ENCODE data around the gene SCP2. TPM values are rescaled to one million over a fixed set of nuclear protein-coding genes. Genes with fewer than 3 reads are reported as not detected.
A peak's percentile ranks its signal among the peaks of the same experiment; 100 is the strongest.

The SCP2 gene
- total RNA-seq, 2 donors from 2014 or later = 69.3 to 99.4 TPM

GRCh38 chr1:53044926-53045325, 117.8 kb downstream of the SCP2 start:
- peaks cover 6% of the 10 kb centered on the region for H3K4me1 ChIP-seq (ENCODE audit: control insufficient read depth, insufficient read depth, low read length)
- Mint-ChIP-seq H3K27me3 (ENCODE audit: insufficient read depth) (no peaks in the 10 kb centered on the region), H3K4me1 (peaks cover 7% of the 10 kb centered on the region), H3K36me3 (ENCODE audit: low read depth) (peaks cover 7% of the 10 kb centered on the region), H3K9me3 (no peaks in the 10 kb centered on the region), H3K4me3 (no peak overlapping the region), H3K27ac (no peak overlapping the region)
- 87 to 98% methylated on average over 3 to 5 of the region's 5 CpGs for WGBS, 2 experiments (ENCODE audit: insufficient coverage in 1 of 2, insufficient read length in 1 of 2)
- H3K9me3 ChIP-seq (ENCODE audit: control insufficient read depth, low read length) = no peaks in the 10 kb centered on the region
- no peak for TF ChIP-seq CTCF (conservative IDR thresholded peaks at IDR 0.05)
- no peak overlapping the region for H3K4me3 ChIP-seq (ENCODE audit: low read length)
- H3K9ac ChIP-seq (ENCODE audit: extremely low read depth, low read length, poor library complexity, severe bottlenecking) = no peak overlapping the region
- H3K27ac ChIP-seq (ENCODE audit: low read depth, low read length) = no peak overlapping the region
- H3K36me3 ChIP-seq (ENCODE audit: control insufficient read depth, insufficient read depth, low read length) = no peaks in the 10 kb centered on the region
- no peaks in the 10 kb centered on the region for H3K27me3 ChIP-seq (ENCODE audit: control insufficient read depth, insufficient read depth, low read length, poor library complexity, severe bottlenecking)
- DNase-seq = no peak

- TF ChIP-seq CTCF (conservative IDR thresholded peaks at IDR 0.05) = no peak
- Mint-ChIP-seq H3K36me3 (ENCODE audit: low read depth) (no peaks in the 10 kb centered on the region), H3K27ac (no peak overlapping the region)
Measured at GRCh38 chr1:53046930-53047329, 119.9 kb downstream of the SCP2 start.

GRCh38 chr1:53047737-53048736, 121.0 kb downstream of the SCP2 start:
- Mint-ChIP-seq H3K27ac (no peak overlapping the region), H3K27me3 (ENCODE audit: insufficient read depth) (no peaks in the 10 kb centered on the region), H3K4me1 (peaks cover 32% of the 10 kb centered on the region), H3K36me3 (ENCODE audit: low read depth) (no peaks in the 10 kb centered on the region), H3K9me3 (no peaks in the 10 kb centered on the region), H3K4me3 (no peak overlapping the region)
- no peak for DNase-seq
- Histone ChIP-seq H3K9ac (ENCODE audit: extremely low read depth, low read length, poor library complexity, severe bottlenecking) (no peak overlapping the region), H3K9me3 (ENCODE audit: control insufficient read depth, low read length) (no peaks in the 10 kb centered on the region), H3K4me3 (ENCODE audit: low read length) (no peak overlapping the region), H3K36me3 (ENCODE audit: control insufficient read depth, insufficient read depth, low read length) (no peaks in the 10 kb centered on the region), H3K4me1 (ENCODE audit: control insufficient read depth, insufficient read depth, low read length) (peaks cover 6% of the 10 kb centered on the region), H3K27ac (ENCODE audit: low read depth, low read length) (no peak overlapping the region), H3K27me3 (ENCODE audit: control insufficient read depth, insufficient read depth, low read length, poor library complexity, severe bottlenecking) (no peaks in the 10 kb centered on the region)
- TF ChIP-seq CTCF (conservative IDR thresholded peaks at IDR 0.05) = no peak
- WGBS, 2 experiments (ENCODE audit: insufficient coverage in 1 of 2, insufficient read length in 1 of 2) = 67 to 91% methylated on average over 1 to 5 of the region's 5 CpGs

More at GRCh38 chr1:53046930-53047329, 119.9 kb downstream of the SCP2 start:
- 40 to 52% methylated on average over 1 to 2 of the region's 2 CpGs for WGBS, 2 experiments (ENCODE audit: insufficient coverage in 1 of 2, insufficient read length in 1 of 2)
- H3K27ac ChIP-seq (ENCODE audit: low read depth, low read length) = no peak overlapping the region
- H3K4me1 ChIP-seq (ENCODE audit: control insufficient read depth, insufficient read depth, low read length) = peaks cover 6% of the 10 kb centered on the region
- H3K27me3 ChIP-seq (ENCODE audit: control insufficient read depth, insufficient read depth, low read length, poor library complexity, severe bottlenecking) = no peaks in the 10 kb centered on the region
- no peaks in the 10 kb centered on the region for H3K9me3 Mint-ChIP-seq
- H3K4me3 ChIP-seq (ENCODE audit: low read length) = no peak overlapping the region
- H3K36me3 ChIP-seq (ENCODE audit: control insufficient read depth, insufficient read depth, low read length) = no peaks in the 10 kb centered on the region
- H3K9me3 ChIP-seq (ENCODE audit: control insufficient read depth, low read length) = no peaks in the 10 kb centered on the region
- H3K27me3 Mint-ChIP-seq (ENCODE audit: insufficient read depth) = no peaks in the 10 kb centered on the region
- peaks cover 21% of the 10 kb centered on the region for H3K4me1 Mint-ChIP-seq
- peak; percentile 62 for DNase-seq
- no peak overlapping the region for H3K9ac ChIP-seq (ENCODE audit: extremely low read depth, low read length, poor library complexity, severe bottlenecking)
- no peak overlapping the region for H3K4me3 Mint-ChIP-seq

Measured in endodermal cell (in vitro differentiated cells).